Measurements from ENCODE around the gene SMPDL3B.

GRCh38 chr1:27992276-27992675, 57.5 kb downstream of the SMPDL3B start:
- peak; percentile 55 for TF ChIP-seq SPI1 (IDR thresholded peaks at IDR 0.05; ENCODE audit: low read depth, low read length)
- TF ChIP-seq POLR2AphosphoS5 (IDR thresholded peaks at IDR 0.05; ENCODE audit: low read depth, low read length): no peak
- TF ChIP-seq POLR2A (IDR thresholded peaks at IDR 0.05; ENCODE audit: low read depth, low read length): no peak
- TF ChIP-seq TAF1 (IDR thresholded peaks at IDR 0.05; ENCODE audit: low read depth, low read length): no peak
- TF ChIP-seq POU2F2 (IDR thresholded peaks at IDR 0.05; ENCODE audit: low read depth, low read length): no peak

Measured in GM12891 (cell line).